ENCODE data around the gene HIVEP3. TPM values are rescaled to one million over a fixed set of nuclear protein-coding genes. Genes with fewer than 3 reads are reported as not detected.

Gene HIVEP3
- total and polyA plus RNA-seq, 8 donors = 1.8 to 65.3 (median 3.8) TPM

DNA sequence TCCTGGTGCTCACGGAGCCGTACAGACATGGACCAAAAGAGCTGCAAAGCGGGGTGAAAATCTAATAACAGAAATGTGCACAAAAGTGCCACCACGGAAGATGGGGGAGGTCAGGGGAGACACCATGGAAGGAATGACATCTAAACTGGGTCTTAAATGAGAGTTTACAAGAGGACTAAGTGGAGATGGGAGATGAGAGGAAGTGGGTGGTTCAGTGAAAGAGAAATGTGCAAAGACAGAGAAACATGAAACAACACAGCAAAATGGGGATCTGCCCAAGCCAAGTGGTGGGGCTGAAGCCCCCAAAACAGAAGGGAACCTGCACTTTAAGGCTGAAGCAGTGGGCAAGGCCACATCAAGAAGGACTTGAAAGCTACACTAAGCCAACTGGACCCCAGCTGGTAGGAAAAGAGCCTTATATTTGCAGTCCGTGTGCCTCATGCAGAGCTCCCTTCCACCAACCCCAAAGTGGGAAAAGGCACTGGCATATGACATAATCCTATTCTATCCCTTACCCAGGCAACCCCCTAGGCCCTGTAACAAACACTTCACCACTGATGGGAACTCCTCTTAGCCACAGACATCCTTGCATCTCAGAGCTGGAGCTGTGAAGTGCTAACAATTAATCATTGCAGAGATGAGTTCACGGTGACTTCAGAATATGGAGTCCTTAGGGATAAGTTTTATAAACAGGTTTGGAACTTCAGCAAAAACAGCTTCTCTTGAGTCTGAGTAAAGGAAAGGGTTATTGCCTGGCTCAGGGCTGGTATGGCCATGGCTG lies 235.7 kb downstream of the HIVEP3 start:
- no peak overlapping the region for H3K27ac ChIP-seq
- H3K4me1 ChIP-seq = peaks cover 0 to 38% (median 4%) of the 10 kb centered on the region in 4 donors
- TF ChIP-seq POLR2AphosphoS5 (IDR thresholded peaks at IDR 0.05) (no peak), EP300 (IDR thresholded peaks at IDR 0.05) (no peak), POLR2A (IDR thresholded peaks at IDR 0.05) (no peak)
- TF ChIP-seq, protein P1, sequence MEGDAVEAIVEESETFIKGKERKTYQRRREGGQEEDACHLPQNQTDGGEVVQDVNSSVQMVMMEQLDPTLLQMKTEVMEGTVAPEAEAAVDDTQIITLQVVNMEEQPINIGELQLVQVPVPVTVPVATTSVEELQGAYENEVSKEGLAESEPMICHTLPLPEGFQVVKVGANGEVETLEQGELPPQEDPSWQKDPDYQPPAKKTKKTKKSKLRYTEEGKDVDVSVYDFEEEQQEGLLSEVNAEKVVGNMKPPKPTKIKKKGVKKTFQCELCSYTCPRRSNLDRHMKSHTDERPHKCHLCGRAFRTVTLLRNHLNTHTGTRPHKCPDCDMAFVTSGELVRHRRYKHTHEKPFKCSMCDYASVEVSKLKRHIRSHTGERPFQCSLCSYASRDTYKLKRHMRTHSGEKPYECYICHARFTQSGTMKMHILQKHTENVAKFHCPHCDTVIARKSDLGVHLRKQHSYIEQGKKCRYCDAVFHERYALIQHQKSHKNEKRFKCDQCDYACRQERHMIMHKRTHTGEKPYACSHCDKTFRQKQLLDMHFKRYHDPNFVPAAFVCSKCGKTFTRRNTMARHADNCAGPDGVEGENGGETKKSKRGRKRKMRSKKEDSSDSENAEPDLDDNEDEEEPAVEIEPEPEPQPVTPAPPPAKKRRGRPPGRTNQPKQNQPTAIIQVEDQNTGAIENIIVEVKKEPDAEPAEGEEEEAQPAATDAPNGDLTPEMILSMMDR (IDR thresholded peaks at IDR 0.05) = no peak
- no peaks in the 10 kb centered on the region for H3K9me3 ChIP-seq
- intact Hi-C loops (cut with DNase I; ENCODE audit: low total_unique reads) = no loop called here
- no peak for DNase-seq
- no peaks in the 10 kb centered on the region for H3K27me3 ChIP-seq
- no peak overlapping the region for H3K4me3 ChIP-seq
- WGBS, 5 donors = 85 to 92% (median 88%) methylated on average over 6 of the region's 6 CpGs
- no peaks in the 10 kb centered on the region for H3K36me3 ChIP-seq

DNA sequence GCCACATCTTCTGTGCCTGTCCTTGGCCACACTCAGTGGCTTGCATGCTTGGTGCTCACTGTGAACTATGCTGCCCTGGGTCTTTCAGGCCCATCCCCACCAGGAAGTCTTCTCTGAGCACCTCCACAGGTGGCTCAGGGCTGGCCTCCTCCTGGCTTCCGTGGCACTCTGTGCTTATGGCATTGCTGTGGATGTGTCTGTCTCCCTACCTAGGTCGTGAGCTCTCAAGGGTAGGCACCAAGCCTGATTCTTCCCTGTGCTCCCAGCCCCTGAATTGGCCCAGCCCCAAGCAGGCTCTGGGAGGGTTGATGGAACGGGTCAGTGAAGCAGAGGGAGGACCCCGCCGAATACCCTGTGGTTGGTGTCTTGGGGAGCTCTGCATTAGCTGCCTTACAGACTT lies 236.6 kb downstream of the HIVEP3 start:
- H3K27ac ChIP-seq = no peak overlapping the region
- no peak overlapping the region for H3K4me3 ChIP-seq
- 88 to 98% (median 95%) methylated on average over 5 of the region's 5 CpGs for WGBS, 5 donors
- H3K27me3 ChIP-seq = no peaks in the 10 kb centered on the region
- peaks cover 0 to 43% (median 4%) of the 10 kb centered on the region in 4 donors for H3K4me1 ChIP-seq
- intact Hi-C loops (cut with DNase I; ENCODE audit: low total_unique reads) = no loop called here
- DNase-seq = no peak
- H3K9me3 ChIP-seq = no peaks in the 10 kb centered on the region
- H3K36me3 ChIP-seq = no peaks in the 10 kb centered on the region
- TF ChIP-seq EP300 (IDR thresholded peaks at IDR 0.05) (no peak), POLR2A (IDR thresholded peaks at IDR 0.05) (no peak), POLR2AphosphoS5 (IDR thresholded peaks at IDR 0.05) (no peak)
- TF ChIP-seq, protein P1 (IDR thresholded peaks at IDR 0.05) = no peak

DNA sequence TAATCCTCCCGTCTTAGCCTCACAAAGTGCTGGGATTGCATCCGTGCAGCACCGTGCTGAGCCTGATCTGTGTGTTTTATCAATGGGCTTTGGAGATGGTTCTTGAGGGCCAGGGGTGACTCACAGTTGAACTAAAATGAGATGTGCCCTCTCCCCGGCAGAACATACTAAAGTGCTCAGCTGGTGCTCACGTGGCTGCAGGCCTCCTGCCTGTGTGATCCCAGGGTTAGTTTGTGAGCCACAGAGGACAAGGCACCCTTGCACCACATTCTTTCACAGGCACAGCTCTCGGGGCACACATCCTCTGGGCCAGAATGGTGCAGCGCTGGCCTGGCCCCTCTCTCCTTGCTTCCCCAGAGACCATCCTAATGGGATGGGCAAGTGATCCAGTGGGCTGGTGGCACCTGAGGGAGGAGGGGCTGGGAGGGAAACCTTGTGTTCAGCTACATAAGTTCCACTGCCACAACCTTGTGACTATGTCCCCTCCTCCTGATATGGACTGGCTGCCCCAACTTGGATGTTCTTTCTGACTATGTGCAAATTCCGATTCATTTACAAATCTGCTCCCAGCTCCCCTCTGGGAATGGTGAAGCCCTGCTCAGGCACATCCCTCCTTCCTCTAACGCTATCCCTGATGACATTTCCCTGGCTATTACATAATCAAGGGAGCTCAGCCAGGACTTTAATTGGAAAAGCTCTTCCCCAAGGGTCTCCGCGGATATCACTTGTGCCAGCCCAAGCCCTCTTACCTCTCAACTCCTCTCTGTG lies 237.2 kb downstream of the HIVEP3 start:
- H3K27me3 ChIP-seq = no peaks in the 10 kb centered on the region
- WGBS, 5 donors = 71 to 75% (median 73%) methylated on average over 10 to 11 of the region's 11 CpGs

DNA sequence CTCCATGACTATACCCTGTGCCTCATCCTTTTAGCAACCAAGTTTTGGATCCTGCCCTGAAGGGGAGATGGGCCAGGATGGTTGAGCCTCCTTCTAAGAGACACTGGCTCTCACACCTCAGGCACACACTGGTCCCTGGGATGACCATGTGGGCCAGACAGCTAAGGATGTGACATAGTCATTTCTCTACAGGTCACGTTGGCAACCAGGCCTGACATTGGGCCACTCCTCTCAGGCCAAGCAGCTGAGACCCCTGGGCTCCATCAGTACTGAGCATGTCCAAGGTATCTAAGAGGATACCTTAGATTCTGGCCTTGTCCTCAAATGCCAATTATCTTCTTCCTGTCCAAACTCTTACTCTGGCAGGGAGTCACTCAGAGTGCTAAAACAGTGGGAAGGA lies 238.7 kb downstream of the HIVEP3 start:
- TF ChIP-seq POLR2AphosphoS5 (IDR thresholded peaks at IDR 0.05) = no peak
- no peak for TF ChIP-seq EP300 (IDR thresholded peaks at IDR 0.05)
- TF ChIP-seq, protein P1 (IDR thresholded peaks at IDR 0.05) = no peak
- no peak for TF ChIP-seq POLR2A (IDR thresholded peaks at IDR 0.05)
- H3K4me1 ChIP-seq = peaks cover 0 to 45% (median 3%) of the 10 kb centered on the region in 4 donors
- intact Hi-C loops (cut with DNase I; ENCODE audit: low total_unique reads) = no loop called here
- H3K27me3 ChIP-seq = no peaks in the 10 kb centered on the region
- H3K27ac ChIP-seq = no peak overlapping the region
- WGBS, 5 donors = 80 to 100% (median 95%) methylated on average over 1 of the region's 1 CpG
- no peaks in the 10 kb centered on the region for H3K9me3 ChIP-seq
- no peak overlapping the region for H3K4me3 ChIP-seq
- no peaks in the 10 kb centered on the region for H3K36me3 ChIP-seq
- no peak for DNase-seq

More for the DNA sequence above, 237.2 kb downstream of the HIVEP3 start:
- TF ChIP-seq, protein P1 (IDR thresholded peaks at IDR 0.05) = no peak
- no peak for TF ChIP-seq EP300 (IDR thresholded peaks at IDR 0.05)
- no peak for TF ChIP-seq POLR2A (IDR thresholded peaks at IDR 0.05)
- TF ChIP-seq POLR2AphosphoS5 (IDR thresholded peaks at IDR 0.05) = no peak
- Histone ChIP-seq H3K36me3 (no peaks in the 10 kb centered on the region), H3K27ac (no peak overlapping the region), H3K4me1 (peaks cover 0 to 45% (median 4%) of the 10 kb centered on the region in 4 donors), H3K4me3 (no peak overlapping the region), H3K9me3 (no peaks in the 10 kb centered on the region)
- DNase-seq = no peak
- intact Hi-C loops (cut with DNase I; ENCODE audit: low total_unique reads) = no loop called here
